GM12878 (cell line): ENCODE data around the gene AGBL4. TPM values are rescaled to one million over a fixed set of nuclear protein-coding genes. Genes with fewer than 3 reads are reported as not detected.

ENCODE experiments used
- ATAC-seq: fragments of 200-7000 bp; cut with Tn5 transposase; 3 replicates; pipeline ENCODE4 v1.9.1; 2020; ENCODE audit warnings: mild to moderate bottlenecking, moderate library complexity
- BruUV-seq: library from RNA; stranded (reverse); fragments of 400-500 nt; replicated peaks from 2 replicates; lab custom pipeline; 2021; lab: Mats Ljungman, UMichigan
- CTCF ChIA-PET: fragments of 300-600 bp; sonication (Branson Sonifier 250); formaldehyde crosslinking; extraction: SDS; loops from one replicate; lab custom pipeline; 2021; ENCODE audit warnings: inconsistent platforms; lab: Yijun Ruan, JAX
- POLR2A ChIA-PET: fragments of 350-600 bp; formaldehyde crosslinking; extraction: SDS; loops from one replicate; lab custom pipeline; 2021; ENCODE audit warnings: inconsistent platforms; lab: Charles Lee
- RAD21 ChIA-PET: fragments of 300-600 bp; sonication (Branson Sonifier 250); formaldehyde crosslinking; loops from one replicate; lab custom pipeline; 2023; ENCODE audit warnings: antibody characterized with exemption; ENCODE audit not compliant: unreplicated experiment; lab: Charles Lee
- SMC1A ChIA-PET: fragments of 300-600 bp; sonication (Branson Sonifier 250); formaldehyde crosslinking; loops from one replicate; lab custom pipeline; 2023; ENCODE audit not compliant: unreplicated experiment, uncharacterized antibody; lab: Charles Lee
- DNase-seq: peaks from one replicate; pipeline ENCODE4 v3.0.0-alpha.2; 2011; ENCODE audit warnings: low read depth, low spot score
- FAIRE-seq: peaks from 3 replicates; lab custom pipeline; 2011; peaks lifted over from hg19 to GRCh38; lab: Jason Lieb, UNC
- H2AFZ ChIP-seq: 2 replicates; pipeline ENCODE4 v1.6.0; 2011; ENCODE audit warnings: low read depth, low read length, control low read depth; ENCODE audit not compliant: control insufficient read depth
- H3K27ac ChIP-seq: 2 replicates; pipeline ENCODE4 v1.5.1; 2011; ENCODE audit warnings: control low read depth; ENCODE audit not compliant: control insufficient read depth, insufficient read depth
- H3K27me3 ChIP-seq, 2 experiments: replicated peaks in 1 of 2; 2 replicates each; pipeline versions ENCODE4 v1.6.0 to v1.6.1; 2011; ENCODE audit warnings: low read length in 1 of 2; ENCODE audit not compliant: control insufficient read depth in 2 of 2, insufficient read depth in 2 of 2
- H3K36me3 ChIP-seq, 2 experiments: 2 replicates each; pipeline ENCODE4 v1.5.1; 2011; ENCODE audit warnings: low read length in 1 of 2; ENCODE audit not compliant: control insufficient read depth in 2 of 2, insufficient read depth in 2 of 2
- H3K4me1 ChIP-seq: 2 replicates; pipeline ENCODE4 v1.6.1; 2011; ENCODE audit warnings: mild to moderate bottlenecking, low read length, moderate library complexity, mixed read lengths; ENCODE audit not compliant: control insufficient read depth, insufficient read depth
- H3K4me2 ChIP-seq: 2 replicates; pipeline ENCODE4 v1.6.0; 2011; ENCODE audit warnings: control low read depth; ENCODE audit not compliant: control insufficient read depth, insufficient read depth
- H3K4me3 ChIP-seq: fragments of 200-600 bp; sonication (generic); 2 replicates; pipeline ENCODE4 v1.5.1; 2016
- H3K79me2 ChIP-seq: 2 replicates; pipeline ENCODE4 v1.6.0; 2011; ENCODE audit warnings: low read length; ENCODE audit not compliant: control insufficient read depth, insufficient read depth
- H3K9ac ChIP-seq: 2 replicates; pipeline ENCODE4 v1.8.0; 2011; ENCODE audit warnings: low read length, control low read depth, mixed read lengths; ENCODE audit not compliant: control insufficient read depth, insufficient read depth
- H3K9me3 ChIP-seq: replicated peaks from 3 replicates; pipeline ENCODE4 v1.5.1; 2011; ENCODE audit warnings: mild to moderate bottlenecking, low read length; ENCODE audit not compliant: control insufficient read depth, insufficient read depth
- H4K20me1 ChIP-seq: 2 replicates; pipeline ENCODE4 v1.6.0; 2011; ENCODE audit not compliant: control insufficient read depth, insufficient read depth
- ATF7 ChIP-seq: fragments of 450-650 bp; IDR thresholded peaks from 2 replicates; pipeline ENCODE4 v1.6.1; 2016; ENCODE audit warnings: low read depth, mild to moderate bottlenecking
- RAD21 ChIP-seq: IDR thresholded peaks from 2 replicates; pipeline ENCODE4 v1.6.1; 2011; ENCODE audit warnings: mild to moderate bottlenecking, low read depth, low read length, moderate library complexity; ENCODE audit not compliant: insufficient read depth
- WGBS: methylation state at CpG from one replicate; pipeline ENCODE4 v1.1.6; 2016; ENCODE audit warnings: low lambda C conversion rate; ENCODE audit not compliant: insufficient replicate concordance, insufficient coverage; ENCODE audit errors: missing lambda C conversion rate; 5-methylcytosine and 5-hydroxymethylcytosine counted together
- in situ Hi-C: fragments of 300-500 bp; cut with MboI; formaldehyde crosslinking; loops from 9 replicates; pipeline ENCODE4 v1.14.3; 2018; ENCODE audit warnings: mixed read lengths
- intact Hi-C: fragments of 100-400 bp; cut with micrococcal nuclease; formaldehyde crosslinking; loops from one replicate; pipeline ENCODE4 v1.14.2; 2022; ENCODE audit not compliant: unreplicated experiment
- polyA plus RNA-seq, 11 experiments: library from polyadenylated mRNA; depleted of rRNA in 4 of 11; unstranded in 6 of 11; stranded (reverse) in 5 of 11; fragments of >200 nt; fragmentation: Nextera tagmentation in 4 of 11; fragmentation: Illumina TruSeq in 1 of 11; extraction: Ambion mirVana in 4 of 11; extraction: Trizol in 1 of 11; gene quantifications; 1 replicate in 1 of 11; 2 replicates in 10 of 11; pipeline versions ENCODE4 v1.2.1 to v1.2.3, GENCODE V29; 2011 to 2016; ENCODE audit warnings: inconsistent platforms in 2 of 11, missing spikeins in 2 of 11, low read depth in 1 of 11
- total RNA-seq, 4 experiments: library from RNA; depleted of rRNA in 3 of 4; stranded (reverse); fragments of >200 nt in 3 of 4; fragmentation: Illumina TruSeq in 1 of 4; extraction: Trizol in 1 of 4; gene quantifications; 2 replicates each; pipeline versions ENCODE4 v1.2.1 to v1.2.3, GENCODE V29; 2013 to 2021
- TF ChIP-seq, protein P1 (sequence below): fragments of 450-650 bp; IDR thresholded peaks from 2 replicates; pipeline ENCODE4 v1.6.1; 2016; ENCODE audit warnings: mild to moderate bottlenecking, moderate library complexity, borderline replicate concordance
- TF ChIP-seq, protein P2 (sequence below): IDR thresholded peaks from 2 replicates; pipeline ENCODE4 v1.6.1; 2012; ENCODE audit warnings: low read depth, low read length, improper control_type of control experiment

Gene AGBL4
- total and polyA plus RNA-seq, 10 of the 15 experiments (the other 5 are each of a cell fraction or from before 2014, with no cell fraction given) = 0.31 TPM; not detected in 9

DNA sequence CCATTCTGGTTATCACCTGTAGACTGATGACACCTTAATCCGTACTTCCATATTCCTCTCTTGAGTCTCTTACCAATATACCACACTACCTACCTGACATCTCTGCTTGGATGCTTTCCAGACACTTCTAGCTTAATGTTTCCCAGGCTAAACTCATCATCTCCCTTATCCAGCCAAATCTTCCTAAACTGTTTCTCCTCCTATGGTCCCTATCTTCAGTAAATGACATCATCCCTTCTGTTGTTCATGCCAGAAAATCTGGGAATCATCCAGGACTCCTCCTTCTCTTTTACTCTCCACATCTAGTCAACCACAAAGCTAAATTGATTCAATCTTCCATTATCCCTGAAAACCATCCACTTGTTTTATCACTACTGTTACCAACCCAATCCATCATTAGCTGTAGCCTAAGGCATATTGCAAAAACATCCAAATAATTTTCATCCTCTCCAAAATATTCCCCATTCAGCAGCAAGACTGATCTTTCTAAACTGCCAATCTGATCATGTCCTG, 783.0 kb downstream of the AGBL4 start (continued):
- TF ChIP-seq, protein P1, sequence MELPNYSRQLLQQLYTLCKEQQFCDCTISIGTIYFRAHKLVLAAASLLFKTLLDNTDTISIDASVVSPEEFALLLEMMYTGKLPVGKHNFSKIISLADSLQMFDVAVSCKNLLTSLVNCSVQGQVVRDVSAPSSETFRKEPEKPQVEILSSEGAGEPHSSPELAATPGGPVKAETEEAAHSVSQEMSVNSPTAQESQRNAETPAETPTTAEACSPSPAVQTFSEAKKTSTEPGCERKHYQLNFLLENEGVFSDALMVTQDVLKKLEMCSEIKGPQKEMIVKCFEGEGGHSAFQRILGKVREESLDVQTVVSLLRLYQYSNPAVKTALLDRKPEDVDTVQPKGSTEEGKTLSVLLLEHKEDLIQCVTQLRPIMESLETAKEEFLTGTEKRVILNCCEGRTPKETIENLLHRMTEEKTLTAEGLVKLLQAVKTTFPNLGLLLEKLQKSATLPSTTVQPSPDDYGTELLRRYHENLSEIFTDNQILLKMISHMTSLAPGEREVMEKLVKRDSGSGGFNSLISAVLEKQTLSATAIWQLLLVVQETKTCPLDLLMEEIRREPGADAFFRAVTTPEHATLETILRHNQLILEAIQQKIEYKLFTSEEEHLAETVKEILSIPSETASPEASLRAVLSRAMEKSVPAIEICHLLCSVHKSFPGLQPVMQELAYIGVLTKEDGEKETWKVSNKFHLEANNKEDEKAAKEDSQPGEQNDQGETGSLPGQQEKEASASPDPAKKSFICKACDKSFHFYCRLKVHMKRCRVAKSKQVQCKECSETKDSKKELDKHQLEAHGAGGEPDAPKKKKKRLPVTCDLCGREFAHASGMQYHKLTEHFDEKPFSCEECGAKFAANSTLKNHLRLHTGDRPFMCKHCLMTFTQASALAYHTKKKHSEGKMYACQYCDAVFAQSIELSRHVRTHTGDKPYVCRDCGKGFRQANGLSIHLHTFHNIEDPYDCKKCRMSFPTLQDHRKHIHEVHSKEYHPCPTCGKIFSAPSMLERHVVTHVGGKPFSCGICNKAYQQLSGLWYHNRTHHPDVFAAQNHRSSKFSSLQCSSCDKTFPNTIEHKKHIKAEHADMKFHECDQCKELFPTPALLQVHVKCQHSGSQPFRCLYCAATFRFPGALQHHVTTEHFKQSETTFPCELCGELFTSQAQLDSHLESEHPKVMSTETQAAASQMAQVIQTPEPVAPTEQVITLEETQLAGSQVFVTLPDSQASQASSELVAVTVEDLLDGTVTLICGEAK = no peak

DNA sequence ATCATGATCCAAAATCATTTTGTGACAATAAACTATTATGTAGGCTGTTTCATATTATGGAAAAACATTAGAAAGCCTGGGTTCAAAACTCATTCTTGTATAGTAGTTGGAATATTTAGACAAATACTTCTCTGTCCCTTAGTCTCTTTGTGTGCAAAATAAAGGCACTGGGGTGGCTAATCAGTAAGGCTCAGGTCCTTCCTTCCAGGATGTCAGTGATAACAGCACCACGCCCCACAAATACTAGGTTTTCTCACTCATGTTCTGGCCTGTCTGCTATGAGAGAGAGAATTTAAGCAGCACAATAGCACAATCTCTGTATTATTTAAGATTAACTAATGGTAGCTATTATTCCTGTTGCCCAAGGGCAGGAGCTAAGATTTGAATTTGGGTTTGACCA, 788.8 kb downstream of the AGBL4 start:
- Histone ChIP-seq H3K9me3 (no peaks in the 10 kb centered on the region), H3K4me3 (no peak overlapping the region), H4K20me1 (no peaks in the 10 kb centered on the region), H3K27me3 (no peaks in the 10 kb centered on the region), H2AFZ (no peak overlapping the region), H3K79me2 (no peaks in the 10 kb centered on the region), H3K27ac (no peak overlapping the region), H3K9ac (no peak overlapping the region), H3K4me2 (no peak overlapping the region), H3K4me1 (no peaks in the 10 kb centered on the region), H3K36me3 (no peaks in the 10 kb centered on the region)
- no peak for TF ChIP-seq RAD21
- TF ChIP-seq ATF7 = no peak
- TF ChIP-seq, protein P2, sequence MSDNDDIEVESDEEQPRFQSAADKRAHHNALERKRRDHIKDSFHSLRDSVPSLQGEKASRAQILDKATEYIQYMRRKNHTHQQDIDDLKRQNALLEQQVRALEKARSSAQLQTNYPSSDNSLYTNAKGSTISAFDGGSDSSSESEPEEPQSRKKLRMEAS = no peak
- ChIA-PET RAD21 (no interaction called here), POLR2A (no interaction called here), SMC1A (no interaction called here), CTCF (no interaction called here)
- no TSS peak for BruUV-seq
- intact Hi-C loops (no loop called here), in situ Hi-C loops (no loop called here)
- WGBS = 0% methylated on average over 1 of the region's 1 CpG
- ATAC-seq (no peak), DNase-seq (no peak), FAIRE-seq (no peak)
